Keratinocyte (primary cell): ENCODE measurements around the gene DEFB123. TPM values are rescaled to one million over a fixed set of nuclear protein-coding genes. Genes with fewer than 3 reads are reported as not detected.

Experiments
- DNase-seq: peaks from one replicate; pipeline ENCODE4 v3.0.0-alpha.2; 2011; ENCODE audit warnings: low read depth, missing footprints, low spot score
- FAIRE-seq: peaks from 2 replicates; lab custom pipeline; 2011; peaks lifted over from hg19 to GRCh38; lab: Jason Lieb, UNC
- H2AFZ ChIP-seq: 2 replicates; pipeline ENCODE4 v1.6.0; 2012; ENCODE audit warnings: low read length, control low read depth, inconsistent platforms; ENCODE audit not compliant: control insufficient read depth
- H3K27ac ChIP-seq: 2 replicates; pipeline ENCODE4 v1.5.1; 2011; ENCODE audit warnings: low read length; ENCODE audit not compliant: control insufficient read depth, insufficient read depth
- H3K27me3 ChIP-seq: 3 replicates; pipeline ENCODE4 v1.6.0; 2011; ENCODE audit warnings: low read length; ENCODE audit not compliant: control insufficient read depth, insufficient read depth; ENCODE audit errors: extremely low read depth
- H3K36me3 ChIP-seq, 2 experiments: 2 replicates in 1 of 2; 3 replicates in 1 of 2; pipeline ENCODE4 v1.5.1; 2011; ENCODE audit warnings: low read length in 2 of 2, mild to moderate bottlenecking in 1 of 2; ENCODE audit not compliant: control insufficient read depth in 2 of 2, insufficient read depth in 2 of 2; ENCODE audit errors: extremely low read depth in 1 of 2
- H3K4me1 ChIP-seq: 3 replicates; pipeline ENCODE4 v1.5.1; 2011; ENCODE audit warnings: low read length; ENCODE audit not compliant: control insufficient read depth, insufficient read depth; ENCODE audit errors: extremely low read depth
- H3K4me2 ChIP-seq: 3 replicates; pipeline ENCODE4 v1.6.0; 2011; ENCODE audit warnings: low read depth, low read length; ENCODE audit not compliant: control insufficient read depth, insufficient read depth; ENCODE audit errors: extremely low read depth
- H3K4me3 ChIP-seq, 3 experiments: fragments of 200-600 bp in 1 of 3; sonication (generic) in 1 of 3; 2 replicates in 2 of 3; 3 replicates in 1 of 3; pipeline ENCODE4 v1.5.1; 2011 to 2016; ENCODE audit warnings: low read length in 3 of 3, mild to moderate bottlenecking in 3 of 3, control low read depth in 2 of 3, inconsistent platforms in 1 of 3, low read depth in 1 of 3, mixed read lengths in 1 of 3, mixed run types in 1 of 3, moderate library complexity in 1 of 3; ENCODE audit not compliant: control insufficient read depth in 2 of 3, insufficient read depth in 2 of 3; ENCODE audit errors: extremely low read depth in 1 of 3
- H3K79me2 ChIP-seq: 2 replicates; pipeline ENCODE4 v1.6.0; 2012; ENCODE audit warnings: low read length; ENCODE audit not compliant: control insufficient read depth, insufficient read depth
- H3K9ac ChIP-seq: 3 replicates; pipeline ENCODE4 v1.6.0; 2011; ENCODE audit warnings: low read length; ENCODE audit not compliant: control insufficient read depth, insufficient read depth; ENCODE audit errors: extremely low read depth
- H3K9me1 ChIP-seq: 3 replicates; pipeline ENCODE4 v1.6.0; 2011; ENCODE audit warnings: low read length; ENCODE audit not compliant: control insufficient read depth, insufficient read depth; ENCODE audit errors: extremely low read depth
- H3K9me3 ChIP-seq: 2 replicates; pipeline ENCODE4 v1.5.1; 2012; ENCODE audit warnings: low read depth, low read length; ENCODE audit not compliant: control insufficient read depth
- H4K20me1 ChIP-seq: 3 replicates; pipeline ENCODE4 v1.6.0; 2011; ENCODE audit warnings: low read length; ENCODE audit not compliant: control insufficient read depth, insufficient read depth; ENCODE audit errors: extremely low read depth
- CTCF ChIP-seq, 3 experiments: IDR thresholded peaks in 1 of 3; conservative IDR thresholded peaks in 1 of 3; optimal IDR thresholded peaks in 1 of 3; 2 replicates in 2 of 3; 3 replicates in 1 of 3; pipeline versions ENCODE3 to v1.5.1; 2011; ENCODE audit warnings: low read length in 3 of 3, mild to moderate bottlenecking in 3 of 3, moderate library complexity in 2 of 3, control low read depth in 1 of 3, inconsistent platforms in 1 of 3; ENCODE audit not compliant: insufficient read depth in 2 of 3; ENCODE audit errors: extremely low read depth in 1 of 3
- EZH2 ChIP-seq: IDR thresholded peaks from one replicate; pipeline ENCODE4 v1.6.1; 2012; ENCODE audit warnings: inconsistent platforms, mild to moderate bottlenecking, low read length, moderate library complexity
- dilution Hi-C: fragments of 300-500 bp; cut with MboI; formaldehyde crosslinking; loops from one replicate; pipeline ENCODE4 v1.7.0; 2020; ENCODE audit warnings: low sequenced_read_pairs; ENCODE audit not compliant: extremely low pct_ligation_motif_present
- polyA plus RNA-seq, 5 experiments: library from polyadenylated mRNA; depleted of rRNA in 3 of 5; stranded (reverse) in 3 of 5; stranded (forward) in 1 of 5; unstranded in 1 of 5; fragments of >200 nt; gene quantifications; 1 replicate in 1 of 5; 2 replicates in 3 of 5; 3 replicates in 1 of 5; pipeline versions ENCODE4 v1.2.1 to v1.2.3, GENCODE V29; 2011 to 2012; ENCODE audit warnings: missing spikeins in 2 of 5, low read depth in 1 of 5, low replicate concordance in 1 of 5

DEFB123 gene
- polyA plus RNA-seq, 1 donor (not counting 4 experiments of a cell fraction or from before 2014, with no cell fraction given), result not detected

DNA sequence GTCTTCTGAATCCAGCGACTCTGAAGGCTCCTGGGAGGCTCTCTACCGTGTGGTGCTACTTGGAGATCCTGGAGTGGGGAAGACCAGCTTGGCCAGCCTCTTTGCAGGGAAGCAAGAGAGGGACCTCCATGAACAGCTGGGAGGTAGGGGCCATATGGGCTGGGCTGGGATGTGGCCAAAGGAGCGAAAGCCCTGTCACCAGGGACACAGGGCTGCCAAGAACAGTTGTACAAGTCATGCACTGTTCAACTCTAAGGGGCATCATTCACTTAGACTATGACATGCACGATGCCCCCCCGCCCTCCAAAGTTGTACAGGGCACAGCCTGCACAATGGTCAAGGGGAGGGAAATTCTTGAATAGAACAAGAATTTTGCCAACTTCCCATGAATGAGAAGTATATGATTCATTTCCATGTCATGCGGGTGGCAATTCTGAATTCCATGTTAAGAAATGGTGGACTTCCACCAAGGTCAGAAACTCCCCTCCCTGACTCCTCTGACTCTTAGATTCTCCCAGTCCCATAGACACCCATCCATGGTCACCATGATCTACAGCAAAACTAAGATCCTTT is 36.3 kb downstream of the DEFB123 start:
- no peaks in the 10 kb centered on the region for H3K9me3 ChIP-seq
- H2AFZ ChIP-seq, result no peak overlapping the region
- H3K36me3 ChIP-seq, result no peaks in the 10 kb centered on the region
- FAIRE-seq (no peak), DNase-seq (no peak)
- no peaks in the 10 kb centered on the region for H4K20me1 ChIP-seq
- H3K27me3 ChIP-seq, result peaks cover 19% of the 10 kb centered on the region
- H3K4me1 ChIP-seq, result no peaks in the 10 kb centered on the region
- no peak overlapping the region for H3K4me3 ChIP-seq
- no peak overlapping the region for H3K27ac ChIP-seq
- H3K4me2 ChIP-seq, result no peak overlapping the region
- dilution Hi-C loops, result no loop called here
- no peaks in the 10 kb centered on the region for H3K9me1 ChIP-seq
- no peak overlapping the region for H3K9ac ChIP-seq
- no peaks in the 10 kb centered on the region for H3K79me2 ChIP-seq
- TF ChIP-seq CTCF (optimal IDR thresholded peaks at IDR 0.05 in 1 of 3, IDR thresholded peaks at IDR 0.05 in 1 of 3, conservative IDR thresholded peaks at IDR 0.05 in 1 of 3; ENCODE audit: extremely low read depth in 1 of 3, insufficient read depth in 2 of 3, low read length in 3 of 3), result no peak
- TF ChIP-seq EZH2, result no peak

GRCh38 chr20:31484001-31484400 is 43.6 kb downstream of the DEFB123 start:
- Histone ChIP-seq H3K36me3 (no peaks in the 10 kb centered on the region), H4K20me1 (no peaks in the 10 kb centered on the region), H3K27me3 (peaks cover 15% of the 10 kb centered on the region), H3K9ac (no peak overlapping the region), H3K9me3 (no peaks in the 10 kb centered on the region), H2AFZ (no peak overlapping the region), H3K9me1 (no peaks in the 10 kb centered on the region), H3K79me2 (no peaks in the 10 kb centered on the region), H3K4me3 (no peak overlapping the region), H3K27ac (no peak overlapping the region), H3K4me2 (no peak overlapping the region), H3K4me1 (no peaks in the 10 kb centered on the region)
- dilution Hi-C loops, result no loop called here
- TF ChIP-seq EZH2, result no peak
- TF ChIP-seq CTCF (optimal IDR thresholded peaks at IDR 0.05 in 1 of 3, IDR thresholded peaks at IDR 0.05 in 1 of 3, conservative IDR thresholded peaks at IDR 0.05 in 1 of 3; ENCODE audit: extremely low read depth in 1 of 3, insufficient read depth in 2 of 3, low read length in 3 of 3), result no peak
- DNase-seq (no peak), FAIRE-seq (no peak)
